ENCODE results near the gene CNTN4. TPM values are rescaled to one million over a fixed set of nuclear protein-coding genes. Genes with fewer than 3 reads are reported as not detected.

CNTN4 gene
- total RNA-seq, 1 experiment from 2014 or later = 5.7 TPM

GRCh38 chr3:3015185-3016089, 916.8 kb downstream of the CNTN4 start:
- no TSS peak for BruUV-seq (replicated peaks)
- CTCF ChIA-PET = no interaction called here
- Histone ChIP-seq H3K36me3 (ENCODE audit: insufficient read depth, low read length, poor library complexity, severe bottlenecking) (no peaks in the 10 kb centered on the region), H3K27ac (ENCODE audit: low read depth, low read length, poor library complexity, severe bottlenecking) (no peak overlapping the region), H3K9me3 (ENCODE audit: low read depth, low read length, poor library complexity, severe bottlenecking) (no peaks in the 10 kb centered on the region), H3K4me3 (ENCODE audit: low read depth, low read length, poor library complexity, severe bottlenecking) (no peak overlapping the region), H3K4me1 (ENCODE audit: insufficient read depth, low read length, poor library complexity, severe bottlenecking) (no peaks in the 10 kb centered on the region), H3K27me3 (replicated peaks; ENCODE audit: insufficient read depth, low read depth, low read length, poor library complexity) (no peaks in the 10 kb centered on the region)
- TF ChIP-seq CTCF (conservative IDR thresholded peaks at IDR 0.05; ENCODE audit: low read depth, low read length) (peak; percentile 66), EZH2 (IDR thresholded peaks at IDR 0.05; ENCODE audit: borderline replicate concordance, low read depth, low read length, poor library complexity, severe bottlenecking) (no peak)
- peak; percentile 67 for DNase-seq (ENCODE audit: low spot score)
- intact Hi-C loops (cut with micrococcal nuclease; ENCODE audit: unreplicated experiment) = loop anchor here (1.0 to 10.0 kb wide), 5 partner anchors 93 to 1931 kb away; no protein-coding TSS in a partner anchor
- POLR2A ChIA-PET (ENCODE audit: low non-redundant PET) = interaction anchor here (0.6 kb wide), 1 partner anchor 1878 kb away, joined by 7 read pairs; no protein-coding TSS in a partner anchor

- no peak for DNase-seq (ENCODE audit: low spot score)
- no peaks in the 10 kb centered on the region for H3K27me3 ChIP-seq (replicated peaks; ENCODE audit: insufficient read depth, low read depth, low read length, poor library complexity)
- H3K9me3 ChIP-seq (ENCODE audit: low read depth, low read length, poor library complexity, severe bottlenecking) = no peaks in the 10 kb centered on the region
- ChIA-PET POLR2A (ENCODE audit: low non-redundant PET) (no interaction called here), CTCF (no interaction called here)
- H3K4me1 ChIP-seq (ENCODE audit: insufficient read depth, low read length, poor library complexity, severe bottlenecking) = no peaks in the 10 kb centered on the region
- TF ChIP-seq EZH2 (IDR thresholded peaks at IDR 0.05; ENCODE audit: borderline replicate concordance, low read depth, low read length, poor library complexity, severe bottlenecking) (no peak), CTCF (conservative IDR thresholded peaks at IDR 0.05; ENCODE audit: low read depth, low read length) (no peak)
- intact Hi-C loops (cut with micrococcal nuclease; ENCODE audit: unreplicated experiment) = loop anchor here (10.0 kb wide), 4 partner anchors 861 to 1931 kb away; no protein-coding TSS in a partner anchor
- BruUV-seq (replicated peaks) = no TSS peak
- no peak overlapping the region for H3K4me3 ChIP-seq (ENCODE audit: low read depth, low read length, poor library complexity, severe bottlenecking)
- H3K27ac ChIP-seq (ENCODE audit: low read depth, low read length, poor library complexity, severe bottlenecking) = no peak overlapping the region
- H3K36me3 ChIP-seq (ENCODE audit: insufficient read depth, low read length, poor library complexity, severe bottlenecking) = no peaks in the 10 kb centered on the region
These were observed 917.6 kb downstream of the CNTN4 start for GRCh38 chr3:3016226-3016625.

GRCh38 chr3:3020209-3020608, 921.5 kb downstream of the CNTN4 start:
- no peaks in the 10 kb centered on the region for H3K27me3 ChIP-seq (replicated peaks; ENCODE audit: insufficient read depth, low read depth, low read length, poor library complexity)
- no peak for TF ChIP-seq EZH2 (IDR thresholded peaks at IDR 0.05; ENCODE audit: borderline replicate concordance, low read depth, low read length, poor library complexity, severe bottlenecking)
- H3K4me3 ChIP-seq (ENCODE audit: low read depth, low read length, poor library complexity, severe bottlenecking) = no peak overlapping the region
- H3K36me3 ChIP-seq (ENCODE audit: insufficient read depth, low read length, poor library complexity, severe bottlenecking) = no peaks in the 10 kb centered on the region
- no peaks in the 10 kb centered on the region for H3K9me3 ChIP-seq (ENCODE audit: low read depth, low read length, poor library complexity, severe bottlenecking)
- intact Hi-C loops (cut with micrococcal nuclease; ENCODE audit: unreplicated experiment) = loop anchor here (10.0 kb wide), 1 partner anchor 255 kb away; no protein-coding TSS in a partner anchor
- POLR2A ChIA-PET (ENCODE audit: low non-redundant PET) = no interaction called here
- H3K27ac ChIP-seq (ENCODE audit: low read depth, low read length, poor library complexity, severe bottlenecking) = no peak overlapping the region
- BruUV-seq (replicated peaks) = no TSS peak
- peaks cover 6% of the 10 kb centered on the region for H3K4me1 ChIP-seq (ENCODE audit: insufficient read depth, low read length, poor library complexity, severe bottlenecking)
- no peak for DNase-seq (ENCODE audit: low spot score)
- CTCF ChIA-PET = no interaction called here

Data from A673 (cell line).